H1 (cell line): ENCODE data around the gene LDLRAD4.

Experiments
- CTCF ChIP-seq, 3 experiments: IDR thresholded peaks; 1 replicate in 2 of 3; 2 replicates in 1 of 3; pipeline versions ENCODE4 v1.5.1 to v1.6.1; 2011; ENCODE audit warnings: low read length in 3 of 3, mild to moderate bottlenecking in 3 of 3, inconsistent platforms in 2 of 3, low read depth in 1 of 3, moderate library complexity in 1 of 3; ENCODE audit not compliant: insufficient read depth in 1 of 3; ENCODE audit errors: control extremely low read depth in 1 of 3
- NRF1 ChIP-seq: IDR thresholded peaks from 2 replicates; pipeline ENCODE4 v1.6.1; 2011; ENCODE audit warnings: mild to moderate bottlenecking, low read depth, low read length, improper control_type of control experiment
- POLR2A ChIP-seq, 2 experiments: IDR thresholded peaks; 1 replicate in 1 of 2; 2 replicates in 1 of 2; pipeline ENCODE4 v1.6.1; 2011; ENCODE audit warnings: low read depth in 2 of 2, low read length in 2 of 2, mild to moderate bottlenecking in 2 of 2; ENCODE audit errors: control extremely low read depth in 1 of 2
- SIRT6 ChIP-seq: IDR thresholded peaks from one replicate; pipeline ENCODE4 v1.7.1; 2012; ENCODE audit warnings: low read length, inconsistent platforms

DNA sequence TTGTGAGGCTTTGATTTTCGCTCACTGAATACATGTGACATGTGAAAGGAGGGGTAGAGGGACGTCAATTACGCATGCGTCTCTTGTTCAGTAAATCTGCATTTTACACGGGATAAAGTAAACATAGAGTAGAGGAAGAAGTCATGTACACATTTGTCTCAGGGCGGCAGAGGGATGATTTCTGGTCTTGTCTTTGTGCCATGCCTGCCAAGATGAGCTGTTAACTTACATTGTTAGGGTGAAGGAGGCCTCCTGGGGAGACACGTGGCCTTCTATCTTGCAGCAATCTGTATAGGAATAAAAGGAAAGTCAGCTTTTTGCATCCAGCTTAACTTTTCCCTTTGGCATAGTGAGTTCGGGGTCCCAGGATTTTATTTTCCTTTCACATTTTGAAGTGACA lies 106.3 kb downstream of the LDLRAD4 start:
- TF ChIP-seq NRF1 (no peak), CTCF (IDR thresholded peaks at IDR 0.05; ENCODE audit: control extremely low read depth in 1 of 3, insufficient read depth in 1 of 3, low read depth in 1 of 3, low read length in 3 of 3) (no peak), POLR2A (IDR thresholded peaks at IDR 0.05; ENCODE audit: control extremely low read depth in 1 of 2, low read depth in 2 of 2, low read length in 2 of 2) (no peak), SIRT6 (no peak)
